HL-60/S4 treated with retinoic acid at 250 ng/mL for 4 days and 3 days (cell line): ENCODE data around the gene RUNX3.
"Not testable (repeated sequence)": the region's sequence is repeated elsewhere in the genome, so short reads cannot be mapped to it uniquely, and the experiment has no call there.

Source experiments
- in situ Hi-C: fragments of 300-500 bp; cut with MboI; formaldehyde crosslinking; loops from 2 replicates; pipeline ENCODE4 v1.7.0; 2022; ENCODE audit warnings: low sequenced_read_pairs

Gene RUNX3

GRCh38 chr1:24915816-24916602 lies 14.1 kb downstream of the RUNX3 start:
- in situ Hi-C loops = no loop called here

- in situ Hi-C loops = no loop called here
These were observed 15.6 kb downstream of the RUNX3 start for GRCh38 chr1:24914226-24915069.

- in situ Hi-C loops = no loop called here
These were observed 16.4 kb downstream of the RUNX3 start for GRCh38 chr1:24913616-24914225.

GRCh38 chr1:24913274-24913604 lies 16.8 kb downstream of the RUNX3 start:
- in situ Hi-C loops = no loop called here

GRCh38 chr1:24912376-24913273 lies 17.5 kb downstream of the RUNX3 start:
- in situ Hi-C loops = no loop called here

- in situ Hi-C loops = no loop called here
These were observed 18.4 kb downstream of the RUNX3 start for GRCh38 chr1:24911651-24912155.

- in situ Hi-C loops = no loop called here
These were observed 19.1 kb downstream of the RUNX3 start for GRCh38 chr1:24910751-24911650.

GRCh38 chr1:24910210-24910609 lies 19.9 kb downstream of the RUNX3 start:
- in situ Hi-C loops = no loop called here

GRCh38 chr1:24909388-24909898 lies 20.6 kb downstream of the RUNX3 start:
- in situ Hi-C loops = no loop called here

- in situ Hi-C loops = no loop called here
These were observed 21.4 kb downstream of the RUNX3 start for GRCh38 chr1:24908591-24909259.

GRCh38 chr1:24907587-24908294 lies 22.3 kb downstream of the RUNX3 start:
- in situ Hi-C loops = not testable (repeated sequence)

- in situ Hi-C loops = no loop called here
These were observed 23.2 kb downstream of the RUNX3 start for GRCh38 chr1:24906760-24907490.

- in situ Hi-C loops = no loop called here
These were observed 23.9 kb downstream of the RUNX3 start for GRCh38 chr1:24905979-24906720.

- in situ Hi-C loops = no loop called here
These were observed 24.6 kb downstream of the RUNX3 start for GRCh38 chr1:24905355-24905978.

GRCh38 chr1:24904731-24905354 lies 25.2 kb downstream of the RUNX3 start:
- in situ Hi-C loops = no loop called here
